Transverse colon (tissue), 4 donors: ENCODE measurements around the gene SMC2.

Source experiments
- POLR2A ChIP-seq: fragments of 450-650 bp; IDR thresholded peaks from one replicate; pipeline ENCODE4 v1.6.1; 2016; ENCODE audit warnings: antibody characterized with exemption, mild to moderate bottlenecking, moderate library complexity
- POLR2AphosphoS5 ChIP-seq, 3 donors: sonication (generic); formaldehyde crosslinking; IDR thresholded peaks; one replicate each; pipeline ENCODE4 v1.6.1; 2016; ENCODE audit warnings: antibody characterized with exemption in 3 of 3
- TF ChIP-seq, protein P1 (sequence below), 5 experiments: fragments of 200-600 bp in 3 of 5; fragments of 450-650 bp in 2 of 5; sonication (generic) in 3 of 5; IDR thresholded peaks; 1 replicate in 2 of 5; 2 replicates in 3 of 5; pipeline ENCODE4 v1.5.1; 2016 to 2017; ENCODE audit warnings: antibody characterized with exemption in 5 of 5, inconsistent platforms in 3 of 5, mild to moderate bottlenecking in 2 of 5, moderate library complexity in 1 of 5

DNA sequence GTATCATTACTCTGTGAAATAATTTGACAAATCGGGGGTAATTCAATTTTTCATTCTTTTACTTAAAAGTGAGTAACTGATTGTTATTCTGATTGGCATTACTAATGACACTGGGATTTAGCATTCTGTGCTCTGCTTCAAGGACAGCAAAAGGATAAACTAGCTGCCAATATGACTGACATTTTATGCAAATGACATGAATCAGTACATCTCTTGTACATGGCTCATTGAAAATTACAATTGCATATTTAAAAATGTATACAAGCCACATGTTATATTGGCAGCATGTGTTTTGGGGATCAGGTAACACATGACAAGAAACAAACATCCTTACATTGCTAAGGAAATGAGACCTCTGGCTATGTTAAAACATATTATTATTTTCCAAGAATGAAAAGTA lies 79.0 kb downstream of the SMC2 start:
- TF ChIP-seq, protein P1, sequence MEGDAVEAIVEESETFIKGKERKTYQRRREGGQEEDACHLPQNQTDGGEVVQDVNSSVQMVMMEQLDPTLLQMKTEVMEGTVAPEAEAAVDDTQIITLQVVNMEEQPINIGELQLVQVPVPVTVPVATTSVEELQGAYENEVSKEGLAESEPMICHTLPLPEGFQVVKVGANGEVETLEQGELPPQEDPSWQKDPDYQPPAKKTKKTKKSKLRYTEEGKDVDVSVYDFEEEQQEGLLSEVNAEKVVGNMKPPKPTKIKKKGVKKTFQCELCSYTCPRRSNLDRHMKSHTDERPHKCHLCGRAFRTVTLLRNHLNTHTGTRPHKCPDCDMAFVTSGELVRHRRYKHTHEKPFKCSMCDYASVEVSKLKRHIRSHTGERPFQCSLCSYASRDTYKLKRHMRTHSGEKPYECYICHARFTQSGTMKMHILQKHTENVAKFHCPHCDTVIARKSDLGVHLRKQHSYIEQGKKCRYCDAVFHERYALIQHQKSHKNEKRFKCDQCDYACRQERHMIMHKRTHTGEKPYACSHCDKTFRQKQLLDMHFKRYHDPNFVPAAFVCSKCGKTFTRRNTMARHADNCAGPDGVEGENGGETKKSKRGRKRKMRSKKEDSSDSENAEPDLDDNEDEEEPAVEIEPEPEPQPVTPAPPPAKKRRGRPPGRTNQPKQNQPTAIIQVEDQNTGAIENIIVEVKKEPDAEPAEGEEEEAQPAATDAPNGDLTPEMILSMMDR (IDR thresholded peaks at IDR 0.05): no peak
- TF ChIP-seq POLR2A: no peak
- no peak for TF ChIP-seq POLR2AphosphoS5 (IDR thresholded peaks at IDR 0.05)
